Lung (tissue), 12 donors: ENCODE measurements around the gene UST. TPM values are rescaled to one million over a fixed set of nuclear protein-coding genes. Genes with fewer than 3 reads are reported as not detected.

Experiments
- ATAC-seq: fragments of 200-7000 bp; cut with Tn5 transposase; one replicate; pipeline ENCODE4 v1.9.1; 2020; ENCODE audit warnings: moderate number of reproducible peaks; ENCODE audit not compliant: insufficient read depth, low FRiP score
- DNase-seq, 3 donors: peaks; one replicate each; pipeline ENCODE4 v3.0.0-alpha.2; 2013 to 2017
- H3K27ac ChIP-seq, 2 donors: one replicate each; pipeline ENCODE4 v1.5.1; 2013; ENCODE audit warnings: mild to moderate bottlenecking in 2 of 2, moderate library complexity in 2 of 2, control low read depth in 1 of 2, inconsistent platforms in 1 of 2, low read depth in 1 of 2, low read length in 1 of 2
- H3K27me3 ChIP-seq, 3 donors: one replicate each; pipeline ENCODE4 v1.5.1; 2013; ENCODE audit warnings: low read length in 2 of 3; ENCODE audit not compliant: control insufficient read depth in 3 of 3, insufficient read depth in 3 of 3
- H3K36me3 ChIP-seq, 4 donors: one replicate each; pipeline ENCODE4 v1.5.1; 2013; ENCODE audit warnings: low read length in 4 of 4, mild to moderate bottlenecking in 1 of 4, moderate library complexity in 1 of 4; ENCODE audit not compliant: control insufficient read depth in 4 of 4, insufficient read depth in 4 of 4
- H3K4me1 ChIP-seq, 5 donors: one replicate each; pipeline ENCODE4 v1.5.1; 2013; ENCODE audit warnings: low read length in 5 of 5, mild to moderate bottlenecking in 2 of 5, moderate library complexity in 1 of 5; ENCODE audit not compliant: control insufficient read depth in 5 of 5, insufficient read depth in 5 of 5
- H3K4me3 ChIP-seq: one replicate; pipeline ENCODE4 v1.5.1; 2013; ENCODE audit warnings: mild to moderate bottlenecking, control low read depth, moderate library complexity
- H3K9ac ChIP-seq, 2 donors: one replicate each; pipeline ENCODE4 v1.5.1; 2013; ENCODE audit warnings: low read length in 2 of 2, control low read depth in 1 of 2; ENCODE audit not compliant: insufficient read depth in 1 of 2
- H3K9me3 ChIP-seq, 4 donors: one replicate each; pipeline ENCODE4 v1.5.1; 2013; ENCODE audit warnings: low read length in 3 of 4, mild to moderate bottlenecking in 1 of 4, moderate library complexity in 1 of 4; ENCODE audit not compliant: control insufficient read depth in 4 of 4, insufficient read depth in 3 of 4
- WGBS, 2 donors: extraction: QIAGEN DNeasy Blood & Tissue Kit; methylation state at CpG; one replicate each; pipeline ENCODE4 v1.1.7; 2013; 5-methylcytosine and 5-hydroxymethylcytosine counted together
- polyA plus RNA-seq, 2 donors: library from polyadenylated mRNA; stranded (reverse); fragments of 200-250 nt; gene quantifications; one replicate each; pipeline ENCODE4 v1.2.1, GENCODE V29; 2013
- total RNA-seq, 2 donors: library from RNA; depleted of rRNA in 1 of 2; stranded (reverse); fragments of >200 nt in 1 of 2; gene quantifications; one replicate each; pipeline ENCODE4 v1.2.1, GENCODE V29; 2014 to 2021
- TF ChIP-seq, protein P1 (sequence below): IDR thresholded peaks from 2 replicates; pipeline ENCODE4 v1.5.1; 2012; ENCODE audit warnings: mild to moderate bottlenecking; ENCODE audit errors: control extremely low read depth, extremely low read depth
- donor health status: control.
- donor health status: control.
- donor health status: Bipolar disorder and iron deficiency.
- donor health status: healthy.
- donor health status: DM: yes; HTN: yes; CAD: no.

UST gene
- total and polyA plus RNA-seq, 4 donors = 4.5 to 24.0 (median 7.1) TPM

DNA sequence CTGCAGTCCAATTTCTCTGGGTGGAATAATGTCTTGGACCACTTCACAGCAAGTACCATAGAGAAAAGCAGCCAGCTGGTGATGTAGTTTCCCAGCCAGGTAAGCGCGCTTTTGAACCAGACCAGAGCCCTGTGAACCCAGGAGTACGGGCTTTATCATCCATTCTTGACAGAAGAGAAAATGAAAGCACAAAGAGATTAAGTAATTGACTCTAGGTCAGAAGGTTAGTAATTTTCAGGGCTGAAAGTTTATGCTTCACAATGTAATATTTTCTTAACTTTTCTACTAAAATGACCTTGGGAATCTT, 7.1 kb upstream of the UST start:
- DNase-seq (no peak), ATAC-seq (no peak)
- Histone ChIP-seq H3K36me3 (no peaks in the 10 kb centered on the region), H3K4me3 (no peak overlapping the region), H3K4me1 (no peaks in the 10 kb centered on the region), H3K27ac (no peak overlapping the region), H3K27me3 (no peaks in the 10 kb centered on the region), H3K9me3 (no peaks in the 10 kb centered on the region), H3K9ac (no peak overlapping the region)
- TF ChIP-seq, protein P1, sequence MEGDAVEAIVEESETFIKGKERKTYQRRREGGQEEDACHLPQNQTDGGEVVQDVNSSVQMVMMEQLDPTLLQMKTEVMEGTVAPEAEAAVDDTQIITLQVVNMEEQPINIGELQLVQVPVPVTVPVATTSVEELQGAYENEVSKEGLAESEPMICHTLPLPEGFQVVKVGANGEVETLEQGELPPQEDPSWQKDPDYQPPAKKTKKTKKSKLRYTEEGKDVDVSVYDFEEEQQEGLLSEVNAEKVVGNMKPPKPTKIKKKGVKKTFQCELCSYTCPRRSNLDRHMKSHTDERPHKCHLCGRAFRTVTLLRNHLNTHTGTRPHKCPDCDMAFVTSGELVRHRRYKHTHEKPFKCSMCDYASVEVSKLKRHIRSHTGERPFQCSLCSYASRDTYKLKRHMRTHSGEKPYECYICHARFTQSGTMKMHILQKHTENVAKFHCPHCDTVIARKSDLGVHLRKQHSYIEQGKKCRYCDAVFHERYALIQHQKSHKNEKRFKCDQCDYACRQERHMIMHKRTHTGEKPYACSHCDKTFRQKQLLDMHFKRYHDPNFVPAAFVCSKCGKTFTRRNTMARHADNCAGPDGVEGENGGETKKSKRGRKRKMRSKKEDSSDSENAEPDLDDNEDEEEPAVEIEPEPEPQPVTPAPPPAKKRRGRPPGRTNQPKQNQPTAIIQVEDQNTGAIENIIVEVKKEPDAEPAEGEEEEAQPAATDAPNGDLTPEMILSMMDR = no peak
- 55 to 70% methylated on average over 3 of the region's 3 CpGs for WGBS, 2 donors

DNA sequence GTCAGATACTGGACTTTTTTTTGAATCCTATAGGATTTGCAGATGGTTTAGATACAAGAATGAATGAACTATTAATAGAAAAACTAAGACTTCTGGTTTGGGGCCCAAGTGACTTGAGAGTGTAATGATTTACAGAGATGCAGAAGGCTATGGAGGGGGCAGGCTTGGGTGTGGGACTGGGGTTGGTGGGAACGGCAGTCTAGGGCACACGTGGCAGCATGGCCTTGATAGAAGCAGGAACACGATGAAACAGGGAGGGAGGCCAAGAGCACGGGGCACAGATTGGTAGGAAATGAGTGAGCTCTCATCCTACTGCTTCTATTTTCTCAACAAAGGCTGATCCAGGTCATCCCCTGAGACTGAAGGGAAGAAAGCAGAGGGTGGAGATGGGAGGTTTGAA, 3.4 kb upstream of the UST start:
- Histone ChIP-seq H3K36me3 (no peaks in the 10 kb centered on the region), H3K4me3 (no peak overlapping the region), H3K4me1 (peaks cover 0 to 10% (median 0%) of the 10 kb centered on the region in 5 donors), H3K27me3 (no peaks in the 10 kb centered on the region), H3K9ac (no peak overlapping the region), H3K9me3 (no peaks in the 10 kb centered on the region), H3K27ac (no peak overlapping the region)
- ATAC-seq = no peak
- 60 to 71% methylated on average over 4 of the region's 4 CpGs for WGBS, 2 donors
- peak in 1 of 3 donors; percentile 37 for DNase-seq
- TF ChIP-seq, protein P1 = no peak

DNA sequence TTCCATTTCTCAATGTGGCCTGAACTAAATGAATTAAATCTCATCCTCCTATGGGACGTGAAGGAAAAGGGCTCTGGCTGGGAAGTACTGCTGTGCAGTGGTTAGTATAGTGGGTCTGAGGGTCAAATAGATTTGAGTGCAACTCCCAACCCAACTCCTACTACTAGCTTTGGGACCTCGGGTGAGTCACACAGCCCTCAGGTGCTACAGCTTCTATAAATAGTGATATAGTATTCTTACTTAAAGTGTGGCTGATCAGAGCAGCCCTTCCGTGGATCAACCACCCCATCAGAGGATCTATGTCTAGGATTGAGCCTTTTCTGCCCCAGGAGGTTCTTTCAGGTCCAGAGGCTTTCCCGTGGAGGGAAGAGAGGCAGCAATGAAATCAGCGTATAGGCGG, 904 bp upstream of the UST start:
- Histone ChIP-seq H3K27ac (peak overlapping the region; percentile 8 to 72), H3K9me3 (no peaks in the 10 kb centered on the region), H3K27me3 (no peaks in the 10 kb centered on the region), H3K4me3 (no peak overlapping the region), H3K36me3 (no peaks in the 10 kb centered on the region), H3K4me1 (peaks cover 0 to 18% (median 0%) of the 10 kb centered on the region in 5 donors), H3K9ac (peak overlapping the region; percentile 71 to 90)
- 13 to 18% methylated on average over 6 of the region's 6 CpGs for WGBS, 2 donors
- TF ChIP-seq, protein P1 = no peak
- no peak for DNase-seq
- ATAC-seq = no peak

DNA sequence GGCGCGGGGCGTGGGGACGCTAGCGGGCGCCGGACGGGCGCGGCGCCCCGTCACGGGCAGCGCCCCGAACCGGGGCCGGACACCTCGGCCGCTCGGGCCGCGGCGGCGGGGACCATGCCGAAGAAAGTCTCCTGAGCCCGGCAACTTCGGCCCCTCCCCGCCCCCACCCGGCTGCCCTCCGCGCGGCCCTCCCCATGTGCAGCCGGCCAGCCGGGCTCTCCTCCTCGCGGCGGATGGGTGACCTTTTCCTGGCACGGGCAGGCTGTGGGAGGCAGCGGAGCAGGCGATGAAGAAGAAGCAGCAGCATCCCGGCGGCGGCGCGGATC, 278 bp downstream of the UST start:
- 0 to 1% methylated on average over 12 to 45 of the region's 45 CpGs for WGBS, 2 donors
- ATAC-seq (peak; percentile 14), DNase-seq (peak in 1 of 3 donors; percentile 59)
- peak overlapping the region; percentile 29 to 72 for H3K27ac ChIP-seq
- no peaks in the 10 kb centered on the region for H3K27me3 ChIP-seq
- H3K36me3 ChIP-seq = no peaks in the 10 kb centered on the region
- TF ChIP-seq, protein P1 = no peak
- no peak overlapping the region for H3K9ac ChIP-seq
- H3K4me3 ChIP-seq = peak overlapping the region; percentile 25
- no peaks in the 10 kb centered on the region for H3K9me3 ChIP-seq
- peaks cover 0 to 29% (median 7%) of the 10 kb centered on the region in 5 donors for H3K4me1 ChIP-seq
